ENCODE data around the gene RNPS1. TPM values are rescaled to one million over a fixed set of nuclear protein-coding genes. Genes with fewer than 3 reads are reported as not detected.

The RNPS1 gene
- total and polyA plus RNA-seq, 2 experiments from 2014 or later = 315 to 384 TPM

DNA sequence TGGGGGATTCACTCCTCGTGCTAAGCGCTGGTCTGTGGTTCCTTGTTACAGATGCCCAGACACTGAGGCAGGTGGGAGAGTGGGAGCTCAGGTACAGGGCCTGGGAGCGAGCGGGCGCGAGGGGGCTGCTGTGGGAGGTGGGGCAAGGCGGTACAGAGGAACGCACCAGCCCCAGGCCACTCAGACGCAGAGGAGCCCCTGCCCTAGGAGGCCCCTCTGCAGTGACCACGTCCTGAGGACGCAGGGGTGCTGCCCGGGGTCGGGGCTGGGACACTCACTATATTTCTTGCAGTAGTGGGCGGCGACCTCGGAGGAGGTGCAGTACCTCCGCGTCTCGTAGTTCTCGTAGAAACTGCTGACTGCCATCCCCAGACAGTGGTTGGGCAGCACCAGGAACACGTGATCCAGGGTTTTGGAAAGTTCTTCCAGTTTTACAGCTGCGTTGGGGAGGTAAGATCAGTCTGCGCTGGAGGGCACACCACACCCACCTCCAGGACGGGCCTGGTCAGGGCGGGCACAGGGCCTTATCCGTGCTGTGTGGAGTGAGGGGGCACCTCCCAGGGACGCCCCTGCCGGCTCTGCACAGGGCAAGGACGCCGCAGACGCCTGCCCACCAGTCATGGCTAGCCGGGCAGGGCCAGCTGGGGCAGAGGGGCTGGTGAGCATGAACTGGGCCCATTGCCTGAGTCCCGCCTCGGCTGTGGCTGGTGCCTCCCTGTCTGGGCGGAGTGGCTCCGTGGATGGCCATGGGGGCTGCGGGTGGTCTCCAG lies 16.3 kb upstream of the RNPS1 start:
- H3K27me3 Mint-ChIP-seq (ENCODE audit: insufficient read depth, low read depth, poor library complexity) = peaks cover 7% of the 10 kb centered on the region
- no peaks in the 10 kb centered on the region for H3K4me1 Mint-ChIP-seq
- H2AFZ ChIP-seq = no peak overlapping the region
- TF ChIP-seq POLR2AphosphoS5 (IDR thresholded peaks at IDR 0.05; ENCODE audit: low read depth) = no peak
- no peak for TF ChIP-seq ZNF331 (CRISPR knock-in tag; IDR thresholded peaks at IDR 0.05; ENCODE audit: low read depth)
- TF ChIP-seq ETS1 (IDR thresholded peaks at IDR 0.05) = no peak
- TF ChIP-seq CREB1 (CRISPR knock-in tag; IDR thresholded peaks at IDR 0.05; ENCODE audit: low read depth) = no peak
- no peaks in the 10 kb centered on the region for H3K9me3 Mint-ChIP-seq
- H4K20me1 ChIP-seq (replicated peaks; ENCODE audit: insufficient read depth) = no peaks in the 10 kb centered on the region; the same call in 1 of the 2 replicates
- no peaks in the 10 kb centered on the region for H3K27me3 ChIP-seq (ENCODE audit: insufficient read depth)
- no peak overlapping the region for H3K4me2 ChIP-seq
- H3K9me2 ChIP-seq (ENCODE audit: insufficient read depth) = no peaks in the 10 kb centered on the region
- H3K36me3 Mint-ChIP-seq (ENCODE audit: low read depth) = no peaks in the 10 kb centered on the region; the same call in 2 of the 3 replicates
- H3K27ac ChIP-seq (ENCODE audit: low read depth) = no peak overlapping the region
- no peak overlapping the region for H3K4me3 Mint-ChIP-seq
- no peaks in the 10 kb centered on the region for H3K79me2 ChIP-seq (replicated peaks; ENCODE audit: insufficient read depth)
- H3K4me1 ChIP-seq (ENCODE audit: insufficient read depth) = no peaks in the 10 kb centered on the region
- no peaks in the 10 kb centered on the region for H3K36me3 ChIP-seq (ENCODE audit: insufficient read depth)
- DNase-seq (ENCODE audit: low spot score) = no peak
- H3F3A ChIP-seq (replicated peaks; ENCODE audit: low read depth) = no peaks in the 10 kb centered on the region
- no peak overlapping the region for H3K27ac Mint-ChIP-seq
- H3K4me3 ChIP-seq = no peak overlapping the region
- no peak for ATAC-seq

- H4K20me1 ChIP-seq (replicated peaks; ENCODE audit: insufficient read depth) = no peaks in the 10 kb centered on the region; the same call in 1 of the 2 replicates
- ATAC-seq (no peak), DNase-seq (ENCODE audit: low spot score) (no peak)
- Mint-ChIP-seq H3K36me3 (ENCODE audit: low read depth) (no peaks in the 10 kb centered on the region; the same call in 2 of the 3 replicates), H3K4me3 (no peak overlapping the region), H3K27me3 (ENCODE audit: insufficient read depth, low read depth, poor library complexity) (peaks cover 9% of the 10 kb centered on the region), H3K4me1 (no peaks in the 10 kb centered on the region), H3K27ac (no peak overlapping the region), H3K9me3 (no peaks in the 10 kb centered on the region)
- H3K27me3 ChIP-seq (ENCODE audit: insufficient read depth) = no peaks in the 10 kb centered on the region
- H3F3A ChIP-seq (replicated peaks; ENCODE audit: low read depth) = no peaks in the 10 kb centered on the region
- H2AFZ ChIP-seq = no peak overlapping the region
- H3K4me1 ChIP-seq (ENCODE audit: insufficient read depth) = no peaks in the 10 kb centered on the region
- H3K36me3 ChIP-seq (ENCODE audit: insufficient read depth) = no peaks in the 10 kb centered on the region
- H3K27ac ChIP-seq (ENCODE audit: low read depth) = no peak overlapping the region
- H3K9me2 ChIP-seq (ENCODE audit: insufficient read depth) = no peaks in the 10 kb centered on the region
- H3K4me2 ChIP-seq = no peak overlapping the region
- no peaks in the 10 kb centered on the region for H3K79me2 ChIP-seq (replicated peaks; ENCODE audit: insufficient read depth)
- H3K4me3 ChIP-seq = no peak overlapping the region
- TF ChIP-seq ZNF331 (CRISPR knock-in tag; IDR thresholded peaks at IDR 0.05; ENCODE audit: low read depth) (no peak), CREB1 (CRISPR knock-in tag; IDR thresholded peaks at IDR 0.05; ENCODE audit: low read depth) (no peak), STAT1 (IDR thresholded peaks at IDR 0.05; ENCODE audit: unreplicated experiment) (no peak), REST (IDR thresholded peaks at IDR 0.05; ENCODE audit: unreplicated experiment) (no peak)
- TF ChIP-seq, protein P1, sequence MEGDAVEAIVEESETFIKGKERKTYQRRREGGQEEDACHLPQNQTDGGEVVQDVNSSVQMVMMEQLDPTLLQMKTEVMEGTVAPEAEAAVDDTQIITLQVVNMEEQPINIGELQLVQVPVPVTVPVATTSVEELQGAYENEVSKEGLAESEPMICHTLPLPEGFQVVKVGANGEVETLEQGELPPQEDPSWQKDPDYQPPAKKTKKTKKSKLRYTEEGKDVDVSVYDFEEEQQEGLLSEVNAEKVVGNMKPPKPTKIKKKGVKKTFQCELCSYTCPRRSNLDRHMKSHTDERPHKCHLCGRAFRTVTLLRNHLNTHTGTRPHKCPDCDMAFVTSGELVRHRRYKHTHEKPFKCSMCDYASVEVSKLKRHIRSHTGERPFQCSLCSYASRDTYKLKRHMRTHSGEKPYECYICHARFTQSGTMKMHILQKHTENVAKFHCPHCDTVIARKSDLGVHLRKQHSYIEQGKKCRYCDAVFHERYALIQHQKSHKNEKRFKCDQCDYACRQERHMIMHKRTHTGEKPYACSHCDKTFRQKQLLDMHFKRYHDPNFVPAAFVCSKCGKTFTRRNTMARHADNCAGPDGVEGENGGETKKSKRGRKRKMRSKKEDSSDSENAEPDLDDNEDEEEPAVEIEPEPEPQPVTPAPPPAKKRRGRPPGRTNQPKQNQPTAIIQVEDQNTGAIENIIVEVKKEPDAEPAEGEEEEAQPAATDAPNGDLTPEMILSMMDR (conservative IDR thresholded peaks at IDR 0.05; ENCODE audit: low read depth in 2 of 2) = no peak
Measured at GRCh38 chr16:2282866-2283555, 15.1 kb upstream of the RNPS1 start.

Data from GM23338 (cell line).